ENCODE measurements around the gene AKNA. TPM values are rescaled to one million over a fixed set of nuclear protein-coding genes. Genes with fewer than 3 reads are reported as not detected.

The AKNA gene
- total RNA-seq, 1 experiment from 2014 or later: 20.6 TPM

DNA sequence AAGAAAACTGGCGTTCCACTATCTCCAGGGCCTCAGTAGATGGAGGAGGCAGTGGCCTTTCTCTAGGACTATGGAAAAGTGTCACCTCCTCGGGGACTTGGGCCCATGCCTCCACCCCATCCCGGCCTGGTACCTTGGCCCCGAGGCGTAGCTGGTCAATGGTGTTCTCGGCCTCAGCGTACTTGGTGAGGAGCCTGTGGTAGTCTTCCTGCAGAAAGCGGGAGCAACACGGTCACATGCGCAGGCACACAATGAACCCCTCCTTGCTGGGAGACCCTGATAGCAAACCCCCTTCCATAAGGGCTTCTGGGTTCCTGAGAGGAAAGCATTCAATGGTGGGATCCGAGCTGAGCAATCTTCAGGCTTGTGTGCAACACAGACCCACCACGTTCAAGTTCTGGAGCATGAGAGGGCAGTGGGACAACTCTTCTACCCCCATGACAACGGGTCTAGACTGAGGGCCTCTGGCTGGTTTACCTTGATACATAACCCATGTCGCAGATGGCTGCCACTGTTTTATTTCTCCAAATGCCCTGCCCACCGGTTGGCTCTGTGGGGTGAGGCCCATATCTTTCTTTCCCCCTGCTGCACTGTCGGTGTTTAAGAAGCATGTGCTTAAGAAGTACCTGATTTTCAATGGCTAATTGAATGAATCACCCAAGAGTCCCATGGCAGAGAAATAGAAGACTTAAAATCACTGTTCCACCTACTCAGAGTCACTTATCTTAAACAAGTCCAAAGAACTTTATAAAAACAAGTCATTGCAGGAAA, 13.6 kb downstream of the AKNA start:
- no peaks in the 10 kb centered on the region for H3K36me3 ChIP-seq (ENCODE audit: control insufficient read depth in 1 of 2, insufficient read depth in 2 of 2, low read length in 2 of 2)
- H3K9ac ChIP-seq (ENCODE audit: low read length): no peak overlapping the region
- H3K4me3 ChIP-seq (replicated peaks in 1 of 2; ENCODE audit: low read depth in 1 of 2, low read length in 2 of 2): no peak overlapping the region
- no peaks in the 10 kb centered on the region for H3K9me3 ChIP-seq (ENCODE audit: control insufficient read depth in 1 of 2, insufficient read depth in 1 of 2, low read depth in 1 of 2, low read length in 2 of 2)
- RAD21 ChIA-PET (ENCODE audit: low non-redundant PET in 1 of 2, low total read pairs in 2 of 2, uncharacterized antibody in 2 of 2, unreplicated experiment in 2 of 2): interaction anchor here in 1 of 2 experiments (0.7 kb wide), 1 partner anchor 18 kb away, joined by 9 read pairs; no protein-coding TSS in a partner anchor
- CTCF ChIA-PET: no interaction called here
- H3K4me2 ChIP-seq (ENCODE audit: low read length): no peak overlapping the region
- intact Hi-C loops (cut with micrococcal nuclease): no loop called here
- no peak overlapping the region for H2AFZ ChIP-seq (ENCODE audit: low read depth, low read length, poor library complexity, severe bottlenecking)
- H4K20me1 ChIP-seq (ENCODE audit: insufficient read depth): no peaks in the 10 kb centered on the region
- ATAC-seq (no peak), DNase-seq (ENCODE audit: low read depth, low spot score) (no peak)
- H3K27ac ChIP-seq (ENCODE audit: low read depth, low read length): no peak overlapping the region
- H3K4me1 ChIP-seq (ENCODE audit: control insufficient read depth in 1 of 2, insufficient read depth in 2 of 2, low read length in 2 of 2): no peaks in the 10 kb centered on the region
- H3K79me2 ChIP-seq (ENCODE audit: insufficient read depth, low read length): no peaks in the 10 kb centered on the region
- no peaks in the 10 kb centered on the region for H3K27me3 ChIP-seq (ENCODE audit: insufficient read depth, low read length)
- no TSS peak for BruUV-seq (replicated peaks)
- POLR2A ChIA-PET: no interaction called here
- TF ChIP-seq, protein P1, sequence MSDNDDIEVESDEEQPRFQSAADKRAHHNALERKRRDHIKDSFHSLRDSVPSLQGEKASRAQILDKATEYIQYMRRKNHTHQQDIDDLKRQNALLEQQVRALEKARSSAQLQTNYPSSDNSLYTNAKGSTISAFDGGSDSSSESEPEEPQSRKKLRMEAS (IDR thresholded peaks at IDR 0.05): no peak
- no peak for TF ChIP-seq EGR1 (IDR thresholded peaks at IDR 0.05; ENCODE audit: low read depth)
- no peak for TF ChIP-seq SIN3A (IDR thresholded peaks at IDR 0.05; ENCODE audit: low read depth)
- no peak for TF ChIP-seq POLR2AphosphoS5 (IDR thresholded peaks at IDR 0.05; ENCODE audit: low read depth, low read length)
- TF ChIP-seq CBX3 (IDR thresholded peaks at IDR 0.05; ENCODE audit: low read depth): no peak
- no peak for TF ChIP-seq ZFX (IDR thresholded peaks at IDR 0.05)
- no peak for TF ChIP-seq SP1 (IDR thresholded peaks at IDR 0.05; ENCODE audit: low read depth)
- no peak for TF ChIP-seq POLR2A (IDR thresholded peaks at IDR 0.05; ENCODE audit: borderline replicate concordance, extremely low read depth, insufficient read depth, insufficient read length)
- no peak for TF ChIP-seq TCF7L2 (IDR thresholded peaks at IDR 0.05; ENCODE audit: borderline replicate concordance, extremely low read depth, insufficient read depth, insufficient read length)
- TF ChIP-seq ZNF274 (IDR thresholded peaks at IDR 0.05; ENCODE audit: low read depth, low read length): no peak
- no peak for TF ChIP-seq YY1 (IDR thresholded peaks at IDR 0.05; ENCODE audit: extremely low read depth, insufficient replicate concordance, low read depth, low read length)
- no peak for TF ChIP-seq EZH2 (IDR thresholded peaks at IDR 0.05)
- TF ChIP-seq, protein P2, sequence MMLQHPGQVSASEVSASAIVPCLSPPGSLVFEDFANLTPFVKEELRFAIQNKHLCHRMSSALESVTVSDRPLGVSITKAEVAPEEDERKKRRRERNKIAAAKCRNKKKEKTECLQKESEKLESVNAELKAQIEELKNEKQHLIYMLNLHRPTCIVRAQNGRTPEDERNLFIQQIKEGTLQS (IDR thresholded peaks at IDR 0.05): no peak
- TF ChIP-seq RAD21 (IDR thresholded peaks at IDR 0.05; ENCODE audit: low read depth): no peak
- TF ChIP-seq JUND (IDR thresholded peaks at IDR 0.05): no peak
- TF ChIP-seq ELF1 (IDR thresholded peaks at IDR 0.05; ENCODE audit: borderline replicate concordance, low read depth): no peak
- TF ChIP-seq SRF (IDR thresholded peaks at IDR 0.05; ENCODE audit: low read depth): no peak
- no peaks in the 10 kb centered on the region for H3K9me2 ChIP-seq (ENCODE audit: insufficient read depth)
